Measurements from ENCODE around the gene VTN. TPM values are rescaled to one million over a fixed set of nuclear protein-coding genes. Genes with fewer than 3 reads are reported as not detected.

The VTN gene
- total RNA-seq, 2 experiments from 2014 or later, result 0.16 to 0.17 TPM

DNA sequence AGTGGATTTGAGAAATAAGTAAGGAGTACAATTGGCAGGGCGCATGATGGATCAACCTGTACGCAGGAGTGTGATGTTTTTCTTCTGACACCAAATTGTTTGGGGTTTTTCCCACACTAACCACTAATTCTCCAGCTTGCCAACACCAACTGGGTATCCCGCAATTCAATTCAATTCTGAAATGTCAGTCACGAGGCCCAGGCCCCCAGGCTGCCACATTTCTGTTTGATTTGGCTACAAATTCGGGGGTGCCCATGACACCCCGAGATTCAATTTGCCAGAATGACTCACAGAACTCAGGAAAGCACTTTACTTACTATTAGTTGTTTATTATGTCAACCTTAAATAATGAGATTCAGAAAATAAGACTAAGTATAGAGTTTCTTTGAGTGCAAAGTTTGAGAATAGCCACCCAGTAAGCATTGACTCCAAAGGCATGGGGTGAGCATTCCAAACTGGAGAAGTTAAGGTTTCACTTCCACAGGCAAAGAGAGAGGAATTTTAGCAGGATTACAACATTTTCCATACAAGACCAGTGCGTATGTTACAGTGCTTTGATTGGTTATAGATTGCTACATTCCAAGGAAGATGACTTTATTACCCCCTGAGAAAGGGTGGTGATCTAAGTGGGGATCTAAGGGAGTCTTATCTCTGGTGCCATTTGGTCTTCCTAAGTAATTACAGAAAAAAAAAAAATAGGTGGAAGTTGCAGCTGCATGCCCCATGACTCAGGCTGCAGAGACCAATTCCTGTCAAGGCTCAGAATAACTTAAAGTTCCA lies 24.4 kb upstream of the VTN start:
- H3K27ac Mint-ChIP-seq, result no peak overlapping the region
- TF ChIP-seq, protein P1, sequence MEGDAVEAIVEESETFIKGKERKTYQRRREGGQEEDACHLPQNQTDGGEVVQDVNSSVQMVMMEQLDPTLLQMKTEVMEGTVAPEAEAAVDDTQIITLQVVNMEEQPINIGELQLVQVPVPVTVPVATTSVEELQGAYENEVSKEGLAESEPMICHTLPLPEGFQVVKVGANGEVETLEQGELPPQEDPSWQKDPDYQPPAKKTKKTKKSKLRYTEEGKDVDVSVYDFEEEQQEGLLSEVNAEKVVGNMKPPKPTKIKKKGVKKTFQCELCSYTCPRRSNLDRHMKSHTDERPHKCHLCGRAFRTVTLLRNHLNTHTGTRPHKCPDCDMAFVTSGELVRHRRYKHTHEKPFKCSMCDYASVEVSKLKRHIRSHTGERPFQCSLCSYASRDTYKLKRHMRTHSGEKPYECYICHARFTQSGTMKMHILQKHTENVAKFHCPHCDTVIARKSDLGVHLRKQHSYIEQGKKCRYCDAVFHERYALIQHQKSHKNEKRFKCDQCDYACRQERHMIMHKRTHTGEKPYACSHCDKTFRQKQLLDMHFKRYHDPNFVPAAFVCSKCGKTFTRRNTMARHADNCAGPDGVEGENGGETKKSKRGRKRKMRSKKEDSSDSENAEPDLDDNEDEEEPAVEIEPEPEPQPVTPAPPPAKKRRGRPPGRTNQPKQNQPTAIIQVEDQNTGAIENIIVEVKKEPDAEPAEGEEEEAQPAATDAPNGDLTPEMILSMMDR (IDR thresholded peaks at IDR 0.05), result no peak
- peaks cover 72% of the 10 kb centered on the region for H3K36me3 ChIP-seq (ENCODE audit: insufficient read depth, low read length)

DNA sequence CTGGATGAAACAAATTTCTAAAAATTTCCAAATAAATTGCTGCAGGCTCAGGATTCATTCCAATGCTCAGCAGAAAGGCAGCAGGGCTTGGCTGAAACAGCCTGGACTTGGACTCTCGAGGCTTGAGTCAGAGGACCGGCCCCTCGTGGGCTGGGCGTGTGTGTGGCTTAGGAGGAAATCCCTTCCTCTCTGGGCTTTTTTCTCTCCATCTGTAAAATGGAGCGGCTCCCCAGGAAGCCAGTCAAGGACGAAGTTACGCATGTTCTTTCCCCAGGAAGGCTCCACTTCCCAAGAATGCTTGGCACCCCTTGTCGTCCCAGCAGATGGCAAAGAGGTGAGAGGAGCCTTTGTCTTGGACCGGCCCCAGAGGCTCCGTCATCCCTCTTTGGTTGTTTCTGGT lies 22.4 kb upstream of the VTN start:
- ATAC-seq (ENCODE audit: poor library complexity), result no peak
- no peak overlapping the region for H3K4me3 Mint-ChIP-seq
- H3K36me3 Mint-ChIP-seq (ENCODE audit: low read depth), result peaks cover 72% of the 10 kb centered on the region
- no peaks in the 10 kb centered on the region for H3K4me1 ChIP-seq (ENCODE audit: insufficient read depth, low read length)
- TF ChIP-seq, protein P1 (IDR thresholded peaks at IDR 0.05), result no peak
- no peaks in the 10 kb centered on the region for H3K9me3 ChIP-seq (ENCODE audit: control insufficient read depth in 1 of 2, insufficient read depth in 1 of 2, low read length in 2 of 2)
- ChIA-PET POLR2A (no interaction called here), CTCF (no interaction called here)
- intact Hi-C loops (cut with DNase I, micrococcal nuclease), result no loop called here
- no peaks in the 10 kb centered on the region for H3K4me1 Mint-ChIP-seq (ENCODE audit: low read depth)
- H3K36me3 ChIP-seq (ENCODE audit: insufficient read depth, low read length), result peaks cover 86% of the 10 kb centered on the region
- H3K4me3 ChIP-seq (ENCODE audit: low read length), result no peak overlapping the region
- no peak overlapping the region for H3K27ac Mint-ChIP-seq
- H3K9me3 Mint-ChIP-seq, result no peaks in the 10 kb centered on the region
- H3K27me3 ChIP-seq (ENCODE audit: control insufficient read depth in 1 of 2, insufficient read depth in 2 of 2, low read length in 2 of 2), result no peaks in the 10 kb centered on the region
- H3K27ac ChIP-seq (ENCODE audit: low read depth in 1 of 2, low read length in 2 of 2), result no peak overlapping the region
- DNase-seq, result no peak
- H3K27me3 Mint-ChIP-seq, result no peaks in the 10 kb centered on the region

More for the DNA sequence above, 24.4 kb upstream of the VTN start:
- H3K9me3 Mint-ChIP-seq, result no peaks in the 10 kb centered on the region
- ChIA-PET CTCF (no interaction called here), POLR2A (no interaction called here)
- no peak for ATAC-seq (ENCODE audit: poor library complexity)
- no peaks in the 10 kb centered on the region for H3K4me1 Mint-ChIP-seq (ENCODE audit: low read depth)
- no peak overlapping the region for H3K4me3 Mint-ChIP-seq
- Histone ChIP-seq H3K4me3 (ENCODE audit: low read length) (no peak overlapping the region), H3K27ac (ENCODE audit: low read depth in 1 of 2, low read length in 2 of 2) (no peak overlapping the region), H3K4me1 (ENCODE audit: insufficient read depth, low read length) (no peaks in the 10 kb centered on the region), H3K27me3 (ENCODE audit: control insufficient read depth in 1 of 2, insufficient read depth in 2 of 2, low read length in 2 of 2) (no peaks in the 10 kb centered on the region), H3K9me3 (ENCODE audit: control insufficient read depth in 1 of 2, insufficient read depth in 1 of 2, low read length in 2 of 2) (no peaks in the 10 kb centered on the region)
- intact Hi-C loops (cut with DNase I, micrococcal nuclease), result no loop called here
- H3K27me3 Mint-ChIP-seq, result no peaks in the 10 kb centered on the region
- H3K36me3 Mint-ChIP-seq (ENCODE audit: low read depth), result peaks cover 54% of the 10 kb centered on the region
- no peak for DNase-seq

DNA sequence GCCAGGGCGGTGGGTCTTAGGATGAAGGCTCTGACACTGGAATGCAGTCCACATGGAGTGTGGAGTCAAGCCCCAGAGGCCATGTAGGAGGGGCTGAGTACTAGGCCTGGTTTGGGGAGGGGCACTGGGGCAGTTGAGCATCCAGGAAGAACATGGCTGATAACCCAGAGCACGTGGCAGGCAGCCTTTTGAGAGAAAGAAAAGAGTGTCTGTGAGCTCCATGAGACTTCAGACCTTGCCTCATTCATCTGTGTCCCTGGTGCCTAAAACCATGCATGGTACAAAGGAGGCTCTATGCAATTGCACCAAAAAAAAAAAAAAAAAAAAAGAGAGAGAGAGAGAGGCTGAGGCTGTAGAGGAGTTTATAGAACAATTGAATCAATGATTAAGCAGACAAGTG lies 21.3 kb upstream of the VTN start:
- Histone ChIP-seq H3K9me3 (ENCODE audit: control insufficient read depth in 1 of 2, insufficient read depth in 1 of 2, low read length in 2 of 2) (no peaks in the 10 kb centered on the region), H3K4me1 (ENCODE audit: insufficient read depth, low read length) (no peaks in the 10 kb centered on the region), H3K36me3 (ENCODE audit: insufficient read depth, low read length) (peaks cover 79% of the 10 kb centered on the region), H3K4me3 (ENCODE audit: low read length) (no peak overlapping the region), H3K27me3 (ENCODE audit: control insufficient read depth in 1 of 2, insufficient read depth in 2 of 2, low read length in 2 of 2) (no peaks in the 10 kb centered on the region), H3K27ac (ENCODE audit: low read depth in 1 of 2, low read length in 2 of 2) (no peak overlapping the region)
- TF ChIP-seq, protein P1 (IDR thresholded peaks at IDR 0.05), result no peak
- ChIA-PET CTCF (no interaction called here), POLR2A (no interaction called here)
- Mint-ChIP-seq H3K4me3 (no peak overlapping the region), H3K27me3 (no peaks in the 10 kb centered on the region), H3K27ac (no peak overlapping the region), H3K4me1 (ENCODE audit: low read depth) (no peaks in the 10 kb centered on the region), H3K9me3 (no peaks in the 10 kb centered on the region), H3K36me3 (ENCODE audit: low read depth) (peaks cover 74% of the 10 kb centered on the region)
- ATAC-seq (ENCODE audit: poor library complexity) (no peak), DNase-seq (no peak)
- intact Hi-C loops (cut with DNase I, micrococcal nuclease), result no loop called here

All from CD4-positive, alpha-beta T cell (primary cell).